Liver (tissue), 3 donors: ENCODE data around the gene CLEC16A.

Experiments
- ATF3 ChIP-seq: IDR thresholded peaks from 2 replicates; pipeline ENCODE4 v1.6.1; 2016; ENCODE audit warnings: antibody characterized with exemption
- CTCF ChIP-seq: fragments of 150-350 bp; IDR thresholded peaks from 2 replicates; pipeline ENCODE4 v1.5.1; 2017; ENCODE audit warnings: improper control_type of control experiment, low read depth, low read length; ENCODE audit not compliant: missing input control
- FOXA1 ChIP-seq: IDR thresholded peaks from 2 replicates; pipeline ENCODE4 v1.6.1; 2016; ENCODE audit warnings: antibody characterized with exemption
- GABPA ChIP-seq, 2 donors: IDR thresholded peaks in 1 of 2; conservative IDR thresholded peaks in 1 of 2; 2 replicates each; pipeline ENCODE4 v1.6.1; 2016; ENCODE audit warnings: antibody characterized with exemption in 2 of 2, mild to moderate bottlenecking in 1 of 2, moderate library complexity in 1 of 2
- MAX ChIP-seq: IDR thresholded peaks from 2 replicates; pipeline ENCODE4 v1.6.1; 2016; ENCODE audit warnings: antibody characterized with exemption
- REST ChIP-seq: IDR thresholded peaks from 2 replicates; pipeline ENCODE4 v1.6.1; 2016; ENCODE audit warnings: antibody characterized with exemption, mild to moderate bottlenecking
- RXRA ChIP-seq, 2 donors: IDR thresholded peaks; 2 replicates each; pipeline ENCODE4 v1.6.1; 2017 to 2018; ENCODE audit warnings: antibody characterized with exemption in 2 of 2, mild to moderate bottlenecking in 1 of 2
- TAF1 ChIP-seq: conservative IDR thresholded peaks from 2 replicates; pipeline ENCODE4 v1.6.1; 2016; ENCODE audit warnings: antibody characterized with exemption, mild to moderate bottlenecking
- donor health status: healthy.
- donor health status: healthy.

- TF ChIP-seq CTCF (no peak), RXRA (IDR thresholded peaks at IDR 0.05) (no peak), MAX (no peak), TAF1 (no peak), ATF3 (no peak), REST (no peak), FOXA1 (no peak), GABPA (IDR thresholded peaks at IDR 0.05 in 1 of 2, conservative IDR thresholded peaks at IDR 0.05 in 1 of 2) (no peak)
These were observed 197.3 kb downstream of the CLEC16A start for GRCh38 chr16:11141409-11142260.
